Chondrocyte (in vitro differentiated cells): ENCODE results near the gene OVCH1. TPM values are rescaled to one million over a fixed set of nuclear protein-coding genes. Genes with fewer than 3 reads are reported as not detected.

Experiments
- DNase-seq: peaks from one replicate; pipeline ENCODE4 v3.0.0; 2021; ENCODE audit warnings: mixed read lengths, low spot score
- H3K27ac Mint-ChIP-seq: one replicate; pipeline ENCODE4 v1.8.0; 2021; ENCODE audit warnings: mild to moderate bottlenecking, moderate library complexity, mixed read lengths; ENCODE audit not compliant: unreplicated experiment
- H3K27me3 Mint-ChIP-seq: 2 replicates; pipeline ENCODE4 v1.8.0; 2021; ENCODE audit warnings: low read depth, mixed read lengths
- H3K36me3 Mint-ChIP-seq: 2 replicates; pipeline ENCODE4 v1.8.0; 2021; ENCODE audit warnings: low read depth, mixed read lengths
- H3K4me1 Mint-ChIP-seq: 2 replicates; pipeline ENCODE4 v1.8.0; 2021; ENCODE audit warnings: low read depth, mild to moderate bottlenecking, mixed read lengths
- H3K4me3 Mint-ChIP-seq: one replicate; pipeline ENCODE4 v1.8.0; 2021; ENCODE audit warnings: mild to moderate bottlenecking, moderate library complexity, mixed read lengths; ENCODE audit not compliant: unreplicated experiment
- H3K9me3 Mint-ChIP-seq: 2 replicates; pipeline ENCODE4 v1.8.0; 2021; ENCODE audit warnings: low read depth, mixed read lengths
- total RNA-seq: library from RNA; stranded (reverse); gene quantifications from 3 replicates; pipeline ENCODE4 v1.2.1, GENCODE V29; 2021
- TF ChIP-seq, protein P1 (sequence below): fragments of 200-600 bp; sonication (generic); IDR thresholded peaks from 2 replicates; pipeline ENCODE4 v1.5.0; 2021; ENCODE audit warnings: antibody characterized with exemption, mild to moderate bottlenecking, moderate library complexity

OVCH1 gene
- total RNA-seq, 1 donor from 2014 or later: 0.20 TPM

DNA sequence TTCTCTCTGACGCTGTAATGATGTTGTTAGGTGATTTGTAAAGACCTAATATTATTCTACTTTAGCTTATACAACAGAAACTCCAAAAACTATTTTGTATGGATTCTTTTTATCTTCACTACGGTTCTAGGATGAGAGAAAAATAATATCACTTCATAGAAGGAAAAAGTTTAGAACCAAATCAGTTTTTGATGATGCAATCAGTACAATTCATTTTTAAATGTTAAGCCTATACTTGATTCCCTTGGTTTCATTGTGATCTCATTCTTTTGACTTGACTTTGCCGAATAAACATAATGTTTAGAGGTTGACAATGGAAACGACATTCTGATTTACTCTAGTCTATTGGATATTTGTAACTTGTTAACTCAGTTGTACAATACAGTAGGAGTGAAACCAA, 91.9 kb downstream of the OVCH1 start:
- no peak for DNase-seq
- Mint-ChIP-seq H3K27ac (no peak overlapping the region), H3K9me3 (peaks cover 12% of the 10 kb centered on the region), H3K36me3 (peaks cover 9% of the 10 kb centered on the region), H3K4me3 (no peak overlapping the region), H3K27me3 (peaks cover 10% of the 10 kb centered on the region), H3K4me1 (peaks cover 10% of the 10 kb centered on the region)
- TF ChIP-seq, protein P1, sequence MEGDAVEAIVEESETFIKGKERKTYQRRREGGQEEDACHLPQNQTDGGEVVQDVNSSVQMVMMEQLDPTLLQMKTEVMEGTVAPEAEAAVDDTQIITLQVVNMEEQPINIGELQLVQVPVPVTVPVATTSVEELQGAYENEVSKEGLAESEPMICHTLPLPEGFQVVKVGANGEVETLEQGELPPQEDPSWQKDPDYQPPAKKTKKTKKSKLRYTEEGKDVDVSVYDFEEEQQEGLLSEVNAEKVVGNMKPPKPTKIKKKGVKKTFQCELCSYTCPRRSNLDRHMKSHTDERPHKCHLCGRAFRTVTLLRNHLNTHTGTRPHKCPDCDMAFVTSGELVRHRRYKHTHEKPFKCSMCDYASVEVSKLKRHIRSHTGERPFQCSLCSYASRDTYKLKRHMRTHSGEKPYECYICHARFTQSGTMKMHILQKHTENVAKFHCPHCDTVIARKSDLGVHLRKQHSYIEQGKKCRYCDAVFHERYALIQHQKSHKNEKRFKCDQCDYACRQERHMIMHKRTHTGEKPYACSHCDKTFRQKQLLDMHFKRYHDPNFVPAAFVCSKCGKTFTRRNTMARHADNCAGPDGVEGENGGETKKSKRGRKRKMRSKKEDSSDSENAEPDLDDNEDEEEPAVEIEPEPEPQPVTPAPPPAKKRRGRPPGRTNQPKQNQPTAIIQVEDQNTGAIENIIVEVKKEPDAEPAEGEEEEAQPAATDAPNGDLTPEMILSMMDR: no peak

DNA sequence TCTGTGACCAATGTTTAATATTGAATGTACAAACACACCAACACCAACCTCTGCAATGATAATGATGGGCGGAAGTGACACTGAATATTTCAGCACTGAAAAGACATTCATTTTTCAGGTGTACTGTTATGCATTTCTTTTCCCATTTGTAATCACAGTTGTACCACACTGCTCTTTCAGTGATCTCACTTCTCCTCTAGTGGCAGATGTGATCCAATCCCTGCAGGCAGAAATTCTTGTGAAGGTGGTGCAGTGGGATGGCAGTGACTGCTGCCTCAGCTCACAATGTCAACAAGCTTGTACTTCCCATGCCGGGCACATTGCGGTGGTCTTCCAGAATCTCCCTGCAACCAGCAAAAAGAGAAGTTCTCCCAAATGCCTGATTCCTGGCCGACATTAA, 93.5 kb downstream of the OVCH1 start:
- no peaks in the 10 kb centered on the region for H3K9me3 Mint-ChIP-seq
- DNase-seq: no peak
- peaks cover 3% of the 10 kb centered on the region for H3K36me3 Mint-ChIP-seq
- peaks cover 5% of the 10 kb centered on the region for H3K27me3 Mint-ChIP-seq
- no peak overlapping the region for H3K27ac Mint-ChIP-seq
- H3K4me3 Mint-ChIP-seq: no peak overlapping the region
- H3K4me1 Mint-ChIP-seq: peaks cover 10% of the 10 kb centered on the region
- TF ChIP-seq, protein P1: no peak

DNA sequence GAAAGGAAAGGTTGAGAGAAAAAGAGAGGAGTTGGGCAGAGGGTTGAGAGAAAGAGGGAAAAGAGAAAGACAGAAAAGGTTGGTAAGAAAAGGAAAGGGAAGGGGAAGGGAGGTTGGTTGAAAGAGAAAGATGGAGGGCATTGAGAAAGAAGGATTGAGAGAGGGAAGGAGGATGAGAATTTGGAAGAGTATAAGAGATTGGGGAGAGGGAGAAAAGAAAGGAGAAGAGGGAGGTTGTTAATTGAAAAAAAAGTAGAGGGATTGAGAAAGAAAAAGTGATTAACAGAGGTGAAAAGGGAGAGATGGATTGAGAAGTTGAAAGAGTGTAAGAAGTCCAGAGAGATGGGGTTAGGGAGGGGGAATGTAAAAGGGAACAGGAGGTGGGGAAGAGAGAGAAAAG, 95.0 kb downstream of the OVCH1 start:
- TF ChIP-seq, protein P1: no peak
- DNase-seq: no peak
- peaks cover 10% of the 10 kb centered on the region for H3K4me1 Mint-ChIP-seq
- no peak overlapping the region for H3K4me3 Mint-ChIP-seq
- H3K36me3 Mint-ChIP-seq: peaks cover 3% of the 10 kb centered on the region
- no peaks in the 10 kb centered on the region for H3K9me3 Mint-ChIP-seq
- no peak overlapping the region for H3K27ac Mint-ChIP-seq
- H3K27me3 Mint-ChIP-seq: peaks cover 5% of the 10 kb centered on the region

DNA sequence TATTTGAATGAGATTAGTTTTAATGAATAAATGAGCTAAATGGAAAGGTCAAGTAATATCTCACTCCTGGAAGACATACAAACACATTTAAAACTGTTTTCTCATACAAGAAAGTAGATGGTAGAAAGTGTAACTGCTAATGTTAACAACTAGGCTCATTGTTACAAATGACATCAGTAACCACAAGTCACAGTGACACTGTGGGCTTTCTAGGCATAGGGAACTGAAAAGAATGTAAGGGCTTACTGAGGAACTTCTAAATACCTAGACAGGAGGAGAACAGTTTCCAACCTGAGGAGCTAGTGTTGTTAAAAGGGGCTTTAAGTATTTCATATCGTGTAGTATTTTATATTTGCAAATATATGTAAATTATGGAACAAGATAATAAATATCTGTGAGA, 99.0 kb downstream of the OVCH1 start:
- Mint-ChIP-seq H3K4me3 (no peak overlapping the region), H3K9me3 (no peaks in the 10 kb centered on the region), H3K27ac (no peak overlapping the region), H3K4me1 (peaks cover 2% of the 10 kb centered on the region), H3K36me3 (no peaks in the 10 kb centered on the region), H3K27me3 (peaks cover 5% of the 10 kb centered on the region)
- no peak for DNase-seq
- TF ChIP-seq, protein P1: no peak

DNA sequence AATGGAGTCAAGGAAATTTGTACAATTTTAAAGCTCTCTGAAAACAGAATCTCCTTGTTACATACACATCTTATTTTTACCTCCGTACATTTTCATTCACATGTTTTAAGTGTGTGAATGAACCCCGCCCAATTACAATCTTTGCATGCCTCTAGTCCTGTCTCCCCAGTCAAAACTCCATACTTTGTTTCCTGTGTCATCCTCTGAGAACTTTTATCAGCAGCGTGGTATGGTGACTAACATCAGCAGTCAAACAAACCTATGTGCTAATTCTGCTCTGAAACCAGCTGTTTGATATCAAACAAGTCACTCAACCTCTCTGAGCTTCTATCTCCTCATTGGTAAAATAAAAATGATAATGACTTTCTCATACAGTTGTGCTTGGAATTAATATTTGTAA, 100.7 kb downstream of the OVCH1 start:
- TF ChIP-seq, protein P1: no peak
- H3K4me3 Mint-ChIP-seq: no peak overlapping the region
- H3K9me3 Mint-ChIP-seq: no peaks in the 10 kb centered on the region
- no peaks in the 10 kb centered on the region for H3K4me1 Mint-ChIP-seq
- H3K27ac Mint-ChIP-seq: no peak overlapping the region
- DNase-seq: no peak
- H3K27me3 Mint-ChIP-seq: peaks cover 5% of the 10 kb centered on the region
- H3K36me3 Mint-ChIP-seq: no peaks in the 10 kb centered on the region
